OCI-LY7 (cell line): Measurements from ENCODE around the gene IFT25. TPM values are rescaled to one million over a fixed set of nuclear protein-coding genes. Genes with fewer than 3 reads are reported as not detected.

Experiments
- BruUV-seq: library from RNA; stranded (reverse); fragments of 400-500 nt; replicated peaks from 2 replicates; lab custom pipeline; 2021; lab: Mats Ljungman, UMichigan
- CTCF ChIA-PET: fragments of 300-600 bp; sonication (Branson Sonifier 250); formaldehyde crosslinking; loops from one replicate; lab custom pipeline; 2022; ENCODE audit warnings: antibody characterized with exemption; ENCODE audit not compliant: unreplicated experiment; lab: Charles Lee
- POLR2A ChIA-PET: fragments of 300-600 bp; sonication (Branson Sonifier 250); formaldehyde crosslinking; loops from one replicate; lab custom pipeline; 2022; ENCODE audit warnings: antibody characterized with exemption; lab: Charles Lee
- DNase-seq: peaks from one replicate; pipeline ENCODE4 v3.0.0-alpha.2; 2015; ENCODE audit warnings: low spot score
- H2AFZ ChIP-seq: fragments of 200-600 bp; sonication (generic), shearing (Covaris generic); 2 replicates; pipeline ENCODE4 v1.6.1; 2014; ENCODE audit warnings: mild to moderate bottlenecking, antibody characterized with exemption, low read length, moderate library complexity
- H3K27ac ChIP-seq: fragments of 200-600 bp; sonication (generic); 2 replicates; pipeline ENCODE4 v1.5.1; 2014; ENCODE audit warnings: mixed run types, low read depth, mild to moderate bottlenecking, moderate library complexity, low read length, inconsistent platforms; ENCODE audit not compliant: poor library complexity, severe bottlenecking
- H3K36me3 ChIP-seq: fragments of 200-600 bp; sonication (generic); 2 replicates; pipeline ENCODE4 v1.6.1; 2014; ENCODE audit warnings: mild to moderate bottlenecking, antibody characterized with exemption, low read length, moderate library complexity, mixed read lengths; ENCODE audit not compliant: insufficient read depth
- H3K4me1 ChIP-seq: fragments of 200-600 bp; sonication (generic); 2 replicates; pipeline ENCODE4 v1.5.1; 2014; ENCODE audit warnings: mild to moderate bottlenecking, low read length; ENCODE audit not compliant: insufficient read depth, poor library complexity, severe bottlenecking
- H3K4me2 ChIP-seq: fragments of 200-600 bp; sonication (generic); 2 replicates; pipeline ENCODE4 v1.6.1; 2014; ENCODE audit warnings: mild to moderate bottlenecking, low read length
- H3K4me3 ChIP-seq: fragments of 200-600 bp; sonication (generic); 2 replicates; pipeline ENCODE4 v1.5.1; 2014; ENCODE audit warnings: mild to moderate bottlenecking, low read depth, low read length; ENCODE audit not compliant: poor library complexity, severe bottlenecking
- H3K79me2 ChIP-seq: fragments of 200-600 bp; sonication (generic); 2 replicates; pipeline ENCODE4 v1.6.1; 2016; ENCODE audit warnings: low read depth, mild to moderate bottlenecking, low read length, moderate library complexity, mixed read lengths; ENCODE audit not compliant: insufficient read depth
- H3K9me2 ChIP-seq: fragments of 200-600 bp; sonication (generic); 2 replicates; pipeline ENCODE4 v1.6.1; 2016; ENCODE audit warnings: mild to moderate bottlenecking, low read length, mixed read lengths; ENCODE audit not compliant: insufficient read depth
- H3K9me3 ChIP-seq: fragments of 200-600 bp; sonication (generic); 2 replicates; pipeline ENCODE4 v1.6.1; 2014; ENCODE audit warnings: mild to moderate bottlenecking, mixed run types, low read length, mixed read lengths
- H4K20me1 ChIP-seq: fragments of 200-600 bp; sonication (generic); 2 replicates; pipeline ENCODE4 v1.6.1; 2014; ENCODE audit warnings: mild to moderate bottlenecking, antibody characterized with exemption, low read length, moderate library complexity, mixed read lengths; ENCODE audit not compliant: insufficient read depth
- CTCF ChIP-seq: fragments of 200-600 bp; sonication (generic); conservative IDR thresholded peaks from 2 replicates; pipeline ENCODE4 v1.5.1; 2014; ENCODE audit warnings: mild to moderate bottlenecking, antibody characterized with exemption, low read length, moderate library complexity, mixed read lengths
- EZH2phosphoT487 ChIP-seq: fragments of 200-600 bp; sonication (generic); IDR thresholded peaks from 2 replicates; pipeline ENCODE4 v1.6.1; 2018; ENCODE audit warnings: low read depth, borderline replicate concordance, mild to moderate bottlenecking, mixed run types, antibody characterized with exemption, low read length, moderate library complexity, mixed read lengths
- intact Hi-C: fragments of 100-400 bp; cut with micrococcal nuclease; formaldehyde crosslinking; loops from one replicate; pipeline ENCODE4 v1.10.0; 2022; ENCODE audit not compliant: unreplicated experiment
- total RNA-seq, 2 experiments: library from RNA; depleted of rRNA in 1 of 2; stranded (reverse); fragments of >200 nt in 1 of 2; shearing (Covaris generic) in 1 of 2; gene quantifications; 2 replicates each; pipeline ENCODE4 v1.2.3, GENCODE V29; 2014 to 2022

IFT25 gene
- total RNA-seq, 2 experiments from 2014 or later = 45.4 to 57.0 TPM

GRCh38 chr1:53956308-53957168 lies 11.0 kb upstream of the IFT25 start:
- POLR2A ChIA-PET = interaction anchor here (0.6 to 1.2 kb wide), 7 partner anchors 9 to 942 kb away, joined by 3 to 4 read pairs (median 3); partner anchors contain the start of gene IFT25

GRCh38 chr1:53954128-53954527 lies 8.6 kb upstream of the IFT25 start:
- Histone ChIP-seq H3K27ac (no peak overlapping the region), H3K9me3 (no peaks in the 10 kb centered on the region), H2AFZ (no peak overlapping the region), H3K4me1 (no peaks in the 10 kb centered on the region), H3K4me3 (no peak overlapping the region), H3K4me2 (no peak overlapping the region), H3K9me2 (no peaks in the 10 kb centered on the region), H3K79me2 (no peaks in the 10 kb centered on the region), H4K20me1 (no peaks in the 10 kb centered on the region), H3K36me3 (peaks cover 36% of the 10 kb centered on the region; the same call in 1 of the 2 replicates)
- ChIA-PET POLR2A (interaction anchor here (1.0 kb wide), 1 partner anchor 438 kb away, joined by 3 read pairs; no protein-coding TSS in a partner anchor), CTCF (interaction anchor here (1.0 kb wide), 1 partner anchor 94 kb away, joined by 5 read pairs; no protein-coding TSS in a partner anchor)
- no TSS peak for BruUV-seq
- intact Hi-C loops = no loop called here
- TF ChIP-seq CTCF (no peak), EZH2phosphoT487 (no peak)
- no peak for DNase-seq

More at GRCh38 chr1:53956308-53957168, 11.0 kb upstream of the IFT25 start:
- Histone ChIP-seq H2AFZ (no peak overlapping the region), H3K4me2 (no peak overlapping the region), H3K9me3 (no peaks in the 10 kb centered on the region), H3K9me2 (no peaks in the 10 kb centered on the region), H3K4me1 (no peaks in the 10 kb centered on the region), H3K36me3 (peaks cover 60% of the 10 kb centered on the region; the same call in 1 of the 2 replicates), H3K27ac (no peak overlapping the region), H4K20me1 (no peaks in the 10 kb centered on the region), H3K4me3 (no peak overlapping the region), H3K79me2 (no peaks in the 10 kb centered on the region)
- DNase-seq = no peak
- no TSS peak for BruUV-seq
- intact Hi-C loops = no loop called here
- CTCF ChIA-PET = no interaction called here
- no peak for TF ChIP-seq CTCF
- no peak for TF ChIP-seq EZH2phosphoT487
